H9 (cell line): ENCODE results near the gene ANKH. TPM values are rescaled to one million over a fixed set of nuclear protein-coding genes. Genes with fewer than 3 reads are reported as not detected.

Experiments used
- DNase-seq: peaks from one replicate; pipeline ENCODE4 v3.0.0-alpha.2; 2017
- H2AFZ ChIP-seq: one replicate; pipeline ENCODE4 v1.6.1; 2013; ENCODE audit warnings: mild to moderate bottlenecking, low read length, control low read depth, moderate library complexity
- H2AK5ac ChIP-seq: 2 replicates; pipeline ENCODE4 v1.6.1; 2013; ENCODE audit warnings: low read length, control low read depth, mixed read lengths; ENCODE audit not compliant: insufficient read length
- H2BK120ac ChIP-seq: one replicate; pipeline ENCODE4 v1.6.1; 2013; ENCODE audit warnings: low read depth, mild to moderate bottlenecking, low read length, control low read depth, inconsistent platforms; ENCODE audit not compliant: poor library complexity, severe bottlenecking
- H2BK12ac ChIP-seq: 2 replicates; pipeline ENCODE4 v1.6.1; 2013; ENCODE audit warnings: low read length, control low read depth, mixed read lengths, low read depth; ENCODE audit not compliant: insufficient read length
- H2BK15ac ChIP-seq: 2 replicates; pipeline ENCODE4 v1.6.1; 2013; ENCODE audit warnings: low read depth, low read length, control low read depth
- H2BK20ac ChIP-seq: one replicate; pipeline ENCODE4 v1.6.1; 2013; ENCODE audit warnings: low read depth, mild to moderate bottlenecking, low read length, control low read depth, inconsistent platforms; ENCODE audit not compliant: poor library complexity, severe bottlenecking
- H2BK5ac ChIP-seq: 2 replicates; pipeline ENCODE4 v1.6.1; 2013; ENCODE audit warnings: low read length, control low read depth, mixed read lengths; ENCODE audit not compliant: insufficient read length
- H3K14ac ChIP-seq: 2 replicates; pipeline ENCODE4 v1.6.1; 2013; ENCODE audit warnings: low read length, control low read depth; ENCODE audit not compliant: insufficient read depth
- H3K18ac ChIP-seq: 2 replicates; pipeline ENCODE4 v1.6.1; 2013; ENCODE audit warnings: low read depth, mild to moderate bottlenecking, mixed read lengths, low read length, control low read depth; ENCODE audit not compliant: insufficient read length
- H3K23ac ChIP-seq: 2 replicates; pipeline ENCODE4 v1.6.1; 2013; ENCODE audit warnings: low read length, control low read depth, mixed read lengths, low read depth; ENCODE audit not compliant: insufficient read length
- H3K23me2 ChIP-seq: 2 replicates; pipeline ENCODE4 v1.6.1; 2013; ENCODE audit warnings: low read depth, mild to moderate bottlenecking, mixed read lengths, low read length, control low read depth; ENCODE audit not compliant: insufficient read length, poor library complexity, severe bottlenecking
- H3K27ac ChIP-seq: 2 replicates; pipeline ENCODE4 v1.5.1; 2013; ENCODE audit warnings: low read length, control low read depth, mixed read lengths, low read depth; ENCODE audit not compliant: insufficient read length
- H3K27me3 ChIP-seq: 2 replicates; pipeline ENCODE4 v1.6.1; 2013; ENCODE audit warnings: low read length, control low read depth, inconsistent platforms; ENCODE audit not compliant: insufficient read depth
- H3K4ac ChIP-seq: 2 replicates; pipeline ENCODE4 v1.6.1; 2013; ENCODE audit warnings: low read depth, mild to moderate bottlenecking, control low read depth, inconsistent platforms, low read length, moderate library complexity
- H3K4me1 ChIP-seq: 2 replicates; pipeline ENCODE4 v1.6.1; 2013; ENCODE audit warnings: low read length, control low read depth, inconsistent platforms; ENCODE audit not compliant: insufficient read depth
- H3K4me2 ChIP-seq: 2 replicates; pipeline ENCODE4 v1.6.1; 2013; ENCODE audit warnings: low read length, control low read depth, mixed read lengths; ENCODE audit not compliant: insufficient read length, insufficient read depth
- H3K56ac ChIP-seq: 2 replicates; pipeline ENCODE4 v1.6.1; 2013; ENCODE audit warnings: low read depth, mild to moderate bottlenecking, mixed read lengths, low read length, control low read depth; ENCODE audit not compliant: insufficient read length
- H3K79me1 ChIP-seq: 2 replicates; pipeline ENCODE4 v1.6.1; 2013; ENCODE audit warnings: low read depth, mild to moderate bottlenecking, moderate library complexity, low read length, control low read depth, inconsistent platforms; ENCODE audit not compliant: insufficient read depth, poor library complexity, severe bottlenecking
- H3K79me2 ChIP-seq: 2 replicates; pipeline ENCODE4 v1.6.1; 2013; ENCODE audit warnings: low read length, control low read depth, inconsistent platforms; ENCODE audit not compliant: insufficient read depth
- H3K9ac ChIP-seq: 2 replicates; pipeline ENCODE4 v1.6.1; 2013; ENCODE audit warnings: low read length, control low read depth, mixed read lengths; ENCODE audit not compliant: insufficient read length; ENCODE audit errors: extremely low read depth
- H3K9me3 ChIP-seq: one replicate; pipeline ENCODE4 v1.6.1; 2013; ENCODE audit warnings: low read depth, low read length, inconsistent platforms; ENCODE audit not compliant: control insufficient read depth
- H3T11ph ChIP-seq: one replicate; pipeline ENCODE4 v1.6.1; 2013; ENCODE audit warnings: mild to moderate bottlenecking, low read length, control low read depth, inconsistent platforms
- H4K20me1 ChIP-seq: one replicate; pipeline ENCODE4 v1.6.1; 2013; ENCODE audit not compliant: control insufficient read depth, insufficient read length, insufficient read depth
- H4K5ac ChIP-seq: 2 replicates; pipeline ENCODE4 v1.6.1; 2013; ENCODE audit warnings: low read depth, mild to moderate bottlenecking, mixed read lengths, low read length, control low read depth; ENCODE audit not compliant: insufficient read length
- H4K8ac ChIP-seq: replicated peaks from 2 replicates; pipeline ENCODE4 v1.6.1; 2013; ENCODE audit warnings: low read length, control low read depth, mixed read lengths, low read depth; ENCODE audit not compliant: insufficient read length
- H4K91ac ChIP-seq: 2 replicates; pipeline ENCODE4 v1.6.1; 2013; ENCODE audit warnings: low read depth, mild to moderate bottlenecking, moderate library complexity, mixed read lengths, low read length, control low read depth; ENCODE audit not compliant: insufficient read length
- H3K27ac Mint-ChIP-seq, 3 experiments: 2 replicates in 2 of 3; 3 replicates in 1 of 3; pipeline ENCODE4 v1.8.0; 2020 to 2021; ENCODE audit warnings: mixed read lengths in 3 of 3, mild to moderate bottlenecking in 1 of 3, moderate library complexity in 1 of 3
- H3K27me3 Mint-ChIP-seq: 2 replicates; pipeline ENCODE4 v1.8.0; 2021; ENCODE audit warnings: low read depth, mild to moderate bottlenecking, moderate library complexity, mixed read lengths
- H3K36me3 Mint-ChIP-seq, 3 experiments: 2 replicates in 2 of 3; 3 replicates in 1 of 3; pipeline ENCODE4 v1.8.0; 2020 to 2021; ENCODE audit warnings: low read depth in 3 of 3, mixed read lengths in 3 of 3; ENCODE audit not compliant: insufficient read depth in 1 of 3
- H3K4me1 Mint-ChIP-seq, 2 experiments: 2 replicates each; pipeline ENCODE4 v1.8.0; 2020; ENCODE audit warnings: mixed read lengths in 2 of 2
- H3K4me3 Mint-ChIP-seq, 2 experiments: 2 replicates in 1 of 2; 3 replicates in 1 of 2; pipeline ENCODE4 v1.8.0; 2020 to 2021; ENCODE audit warnings: mild to moderate bottlenecking in 2 of 2, mixed read lengths in 2 of 2, moderate library complexity in 1 of 2
- H3K9me3 Mint-ChIP-seq, 2 experiments: 2 replicates in 1 of 2; 3 replicates in 1 of 2; pipeline ENCODE4 v1.8.0; 2020; ENCODE audit warnings: mild to moderate bottlenecking in 2 of 2, mixed read lengths in 2 of 2, moderate library complexity in 1 of 2
- CTCF ChIP-seq: fragments of 200-600 bp; sonication (generic); conservative IDR thresholded peaks from 3 replicates; pipeline ENCODE4 v1.8.0; 2021; ENCODE audit warnings: antibody characterized with exemption, mild to moderate bottlenecking
- WGBS: extraction: QIAGEN DNeasy Blood & Tissue Kit; methylation state at CpG from one replicate; pipeline ENCODE4 v1.1.7; 2013; ENCODE audit warnings: missing lambda C conversion rate, low lambda C conversion rate, mixed read lengths; ENCODE audit not compliant: insufficient read length; ENCODE audit errors: extremely low coverage; 5-methylcytosine and 5-hydroxymethylcytosine counted together
- total RNA-seq: library from RNA; stranded (reverse); gene quantifications from 2 replicates; pipeline ENCODE4 v1.2.1, GENCODE V29; 2021

The ANKH gene
- total RNA-seq, 1 experiment from 2014 or later, result 9.6 TPM

DNA sequence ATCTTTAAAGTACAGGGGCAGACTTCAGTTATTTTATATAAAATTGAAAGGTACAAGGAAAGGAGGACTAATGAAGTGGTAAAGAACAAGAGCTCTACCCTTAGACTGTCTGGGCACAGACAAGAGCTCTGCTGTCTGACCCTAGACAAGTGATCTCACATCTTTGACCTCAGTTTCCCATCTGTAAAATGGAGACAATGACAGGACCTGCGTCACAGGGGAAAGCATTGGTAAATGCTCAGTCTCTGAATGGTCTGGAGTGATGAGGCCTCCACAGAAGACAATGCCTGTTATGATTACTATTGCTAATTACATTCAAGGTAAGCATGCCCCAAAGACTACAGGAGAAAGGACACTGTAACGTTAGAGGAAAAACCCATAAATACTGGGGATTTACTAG, 37.5 kb downstream of the ANKH start:
- no peaks in the 10 kb centered on the region; the same call in 1 of the 2 replicates for H3K27me3 Mint-ChIP-seq

More for the DNA sequence above, 37.5 kb downstream of the ANKH start:
- Histone ChIP-seq H2BK120ac (no peak overlapping the region), H2BK15ac (no peak overlapping the region), H3K27me3 (no peaks in the 10 kb centered on the region), H2BK5ac (no peak overlapping the region), H4K5ac (no peak overlapping the region), H3K27ac (no peak overlapping the region), H3K9ac (no peak overlapping the region), H3K4me1 (no peaks in the 10 kb centered on the region), H4K20me1 (no peaks in the 10 kb centered on the region), H3K4ac (no peak overlapping the region), H2BK20ac (no peak overlapping the region), H3K79me1 (no peaks in the 10 kb centered on the region), H3K14ac (no peak overlapping the region), H3K18ac (no peak overlapping the region), H3K23me2 (no peaks in the 10 kb centered on the region), H4K8ac (no peak overlapping the region), H2BK12ac (no peak overlapping the region), H2AFZ (no peak overlapping the region), H3K56ac (no peak overlapping the region), H3K4me2 (no peak overlapping the region), H3K9me3 (no peaks in the 10 kb centered on the region), H3K79me2 (no peaks in the 10 kb centered on the region), H3K23ac (no peak overlapping the region), H3T11ph (no peak overlapping the region), H2AK5ac (no peak overlapping the region), H4K91ac (no peak overlapping the region)
- H3K9me3 Mint-ChIP-seq, result peaks cover 2 to 4% of the 10 kb centered on the region in 2 experiments; a peak in 3 of 5 replicates
- no peak for TF ChIP-seq CTCF
- no peak overlapping the region for H3K4me3 Mint-ChIP-seq
- H3K36me3 Mint-ChIP-seq, result no peaks in the 10 kb centered on the region
- no peak overlapping the region for H3K27ac Mint-ChIP-seq
- WGBS, result no CpG with 5 or more reads among the region's 2 CpGs
- peaks cover 8 to 11% of the 10 kb centered on the region in 2 experiments for H3K4me1 Mint-ChIP-seq
- DNase-seq, result no peak
